ENCODE measurements around the gene ATP6V1C2.

- TF ChIP-seq CTCF (IDR thresholded peaks at IDR 0.05; ENCODE audit: low read depth, low read length) = no peak
- TF ChIP-seq EZH2phosphoT487 (IDR thresholded peaks at IDR 0.05; ENCODE audit: low read depth) = no peak
Measured at GRCh38 chr2:10833021-10833420, 111.6 kb downstream of the ATP6V1C2 start.

Data from OCI-LY3 (cell line).